ENCODE results near the gene FOXN1. TPM values are rescaled to one million over a fixed set of nuclear protein-coding genes. Genes with fewer than 3 reads are reported as not detected.
A peak's percentile ranks its signal among the peaks of the same experiment; 100 is the strongest.

FOXN1 gene
- total and polyA plus RNA-seq, 2 of the 13 experiments (the other 11 are each of a cell fraction or from before 2014, with no cell fraction given): 0.01 TPM; not detected in 1

GRCh38 chr17:28563475-28563874, 57.3 kb downstream of the FOXN1 start:
- H3K27ac ChIP-seq (ENCODE audit: extremely low read length, insufficient read depth, low read length): no peak overlapping the region

More at GRCh38 chr17:28563475-28563874, 57.3 kb downstream of the FOXN1 start:
- no peak overlapping the region for H2AFZ ChIP-seq (ENCODE audit: low read length)
- no peak overlapping the region for H3K4me3 ChIP-seq (replicated peaks in 1 of 3; ENCODE audit: insufficient read depth in 1 of 3, low read depth in 2 of 3, low read length in 3 of 3)
- intact Hi-C loops (cut with micrococcal nuclease; ENCODE audit: unreplicated experiment): no loop called here
- ChIA-PET CTCF (ENCODE audit: low intra/inter-chr PET ratio, low total read pairs) (no interaction called here), POLR2A (no interaction called here)
- in situ Hi-C loops (cut with HindIII; ENCODE audit: extremely low pct_ligation_motif_present, low pct_unique_long_range_greater_than_20kb): no loop called here
- H3K9ac ChIP-seq (ENCODE audit: insufficient read depth, low read depth, low read length): no peak overlapping the region
- no peaks in the 10 kb centered on the region for H3K9me3 ChIP-seq (ENCODE audit: low read length)
- H3K27me3 ChIP-seq (ENCODE audit: control insufficient read depth in 1 of 2, insufficient read depth in 2 of 2, low read length in 2 of 2): no peaks in the 10 kb centered on the region
- TF ChIP-seq CAMTA2 (CRISPR knock-in tag; IDR thresholded peaks at IDR 0.05; ENCODE audit: borderline replicate concordance) (no peak), SAP130 (CRISPR knock-in tag; IDR thresholded peaks at IDR 0.05; ENCODE audit: low read depth) (0 out of 2 replicates have a peak, but pooled peaks have one; percentile 22), TCF12 (IDR thresholded peaks at IDR 0.05) (no peak), TCF12 (CRISPR knock-in tag; IDR thresholded peaks at IDR 0.05) (no peak), AFF4 (CRISPR knock-in tag; IDR thresholded peaks at IDR 0.05) (no peak), TEAD3 (CRISPR knock-in tag; optimal IDR thresholded peaks at IDR 0.05; ENCODE audit: borderline replicate concordance) (peak; percentile 99), ELF1 (CRISPR knock-in tag; IDR thresholded peaks at IDR 0.05) (peak; percentile 81), ELF3 (CRISPR knock-in tag; IDR thresholded peaks at IDR 0.05) (peak; percentile 92)
- FAIRE-seq (peak; percentile 39), DNase-seq (ENCODE audit: low spot score) (peak; percentile 73), ATAC-seq (peak; percentile 76)
- WGBS (ENCODE audit: low lambda C conversion rate): 77% methylated on average over 3 of the region's 3 CpGs
- peaks cover 14 to 42% of the 10 kb centered on the region in 2 experiments; a peak in 4 of 5 replicates for H3K36me3 ChIP-seq (replicated peaks in 1 of 2; ENCODE audit: control insufficient read depth in 1 of 2, insufficient read depth in 2 of 2, low read length in 2 of 2)
- peaks cover 2% of the 10 kb centered on the region for H3K79me2 ChIP-seq (ENCODE audit: insufficient read depth, low read length)
- H3K4me1 ChIP-seq (ENCODE audit: insufficient read depth, low read length): peaks cover 12% of the 10 kb centered on the region
- BruUV-seq (replicated peaks): no TSS peak
- H3K4me2 ChIP-seq (ENCODE audit: low read depth, low read length): no peak overlapping the region
- H4K20me1 ChIP-seq (ENCODE audit: insufficient read depth, low read length): no peaks in the 10 kb centered on the region

Data from HepG2 (cell line).